ENCODE measurements around the gene CAGE1. TPM values are rescaled to one million over a fixed set of nuclear protein-coding genes. Genes with fewer than 3 reads are reported as not detected.
"Not testable (repeated sequence)": the region's sequence is repeated elsewhere in the genome, so short reads cannot be mapped to it uniquely, and the experiment has no call there.

CAGE1 gene
- polyA plus RNA-seq, 3 donors = not detected

GRCh38 chr6:7341271-7341670 lies 48.3 kb downstream of the CAGE1 start:
- Histone ChIP-seq H3K4me3 (replicated peaks in 1 of 3; ENCODE audit: low read depth in 2 of 3, low read length in 3 of 3) (no peak overlapping the region), H2AFZ (ENCODE audit: insufficient read depth, low read depth, low read length, poor library complexity, severe bottlenecking) (no peak overlapping the region), H3K36me3 (replicated peaks in 1 of 2; ENCODE audit: control insufficient read depth in 1 of 2, insufficient read depth in 2 of 2, low read length in 2 of 2) (no peaks in the 10 kb centered on the region), H3K79me2 (ENCODE audit: insufficient read depth, low read length) (no peaks in the 10 kb centered on the region), H3K27ac (ENCODE audit: low read depth in 1 of 2, low read length in 2 of 2) (no peak overlapping the region), H3K4me1 (ENCODE audit: control insufficient read depth in 1 of 2, insufficient read depth in 2 of 2, low read length in 2 of 2) (no peaks in the 10 kb centered on the region), H3K27me3 (ENCODE audit: control insufficient read depth in 2 of 2, insufficient read depth in 2 of 2, low read length in 2 of 2) (no peaks in the 10 kb centered on the region), H3K9ac (ENCODE audit: insufficient read depth, low read length, poor library complexity, severe bottlenecking) (no peak overlapping the region), H4K20me1 (ENCODE audit: insufficient read depth, low read length) (no peaks in the 10 kb centered on the region), H3K9me3 (replicated peaks in 1 of 2; ENCODE audit: control insufficient read depth in 1 of 2, insufficient read depth in 1 of 2, low read length in 2 of 2) (no peaks in the 10 kb centered on the region), H3K4me2 (replicated peaks; ENCODE audit: extremely low read depth, low read length, poor library complexity, severe bottlenecking) (no peak overlapping the region)
- H3K27ac Mint-ChIP-seq = no peak overlapping the region
- WGBS (ENCODE audit: insufficient coverage) = 100% methylated on average over 3 of the region's 3 CpGs
- no peak for DNase-seq
- H3K4me1 Mint-ChIP-seq = peaks cover 15% of the 10 kb centered on the region
- peaks cover 0 to 3% (median 2%) of the 10 kb centered on the region in 7 donors for H3K9me3 Mint-ChIP-seq
- intact Hi-C loops (cut with micrococcal nuclease) = no loop called here
- no peak overlapping the region for H3K4me3 Mint-ChIP-seq
- no peak for TF ChIP-seq CTCF (IDR thresholded peaks at IDR 0.05)
- peaks cover 0 to 3% (median 0%) of the 10 kb centered on the region in 3 donors for H3K27me3 Mint-ChIP-seq (ENCODE audit: low read depth in 3 of 3)
- H3K36me3 Mint-ChIP-seq = no peaks in the 10 kb centered on the region

- H3K27ac ChIP-seq (ENCODE audit: low read depth in 1 of 2, low read length in 2 of 2); H3K4me1 ChIP-seq (ENCODE audit: control insufficient read depth in 1 of 2, insufficient read depth in 2 of 2, low read length in 2 of 2); H3K9me3 ChIP-seq (replicated peaks in 1 of 2; ENCODE audit: control insufficient read depth in 1 of 2, insufficient read depth in 1 of 2, low read length in 2 of 2); H3K27me3 ChIP-seq (ENCODE audit: control insufficient read depth in 2 of 2, insufficient read depth in 2 of 2, low read length in 2 of 2); H3K36me3 Mint-ChIP-seq; H3K36me3 ChIP-seq (replicated peaks in 1 of 2; ENCODE audit: control insufficient read depth in 1 of 2, insufficient read depth in 2 of 2, low read length in 2 of 2); H4K20me1 ChIP-seq (ENCODE audit: insufficient read depth, low read length); H3K79me2 ChIP-seq (ENCODE audit: insufficient read depth, low read length); H3K4me2 ChIP-seq (replicated peaks; ENCODE audit: extremely low read depth, low read length, poor library complexity, severe bottlenecking); H3K27me3 Mint-ChIP-seq (ENCODE audit: low read depth in 3 of 3); H3K9me3 Mint-ChIP-seq; H3K9ac ChIP-seq (ENCODE audit: insufficient read depth, low read length, poor library complexity, severe bottlenecking); H3K4me3 ChIP-seq (replicated peaks in 1 of 3; ENCODE audit: low read depth in 2 of 3, low read length in 3 of 3); H2AFZ ChIP-seq (ENCODE audit: insufficient read depth, low read depth, low read length, poor library complexity, severe bottlenecking): not testable (repeated sequence)
- Mint-ChIP-seq H3K27ac (peak overlapping the region in 3 of 7 donors; percentile 6 to 30 (median 23)), H3K4me3 (peak overlapping the region in 1 of 2 donors; percentile 23), H3K4me1 (peaks cover 15% of the 10 kb centered on the region)
- intact Hi-C loops (cut with micrococcal nuclease) = loop anchor here in 1 of 2 donors (10.0 kb wide), 1 partner anchor 46 kb away; the partner anchor contains the start of genes CAGE1 and RIOK1
- TF ChIP-seq CTCF (IDR thresholded peaks at IDR 0.05) = peak; percentile 60
- 79% methylated on average over 10 of the region's 14 CpGs for WGBS (ENCODE audit: insufficient coverage)
- DNase-seq = peak; percentile 44 to 65 (median 54)
Observed at GRCh38 chr6:7339007-7339732, 50.4 kb downstream of the CAGE1 start.

Measured in CD14-positive monocyte (primary cell).